Psoas muscle (tissue), 8 donors: ENCODE data around the gene TAF7. TPM values are rescaled to one million over a fixed set of nuclear protein-coding genes. Genes with fewer than 3 reads are reported as not detected.
"Not testable (repeated sequence)": the region's sequence is repeated elsewhere in the genome, so short reads cannot be mapped to it uniquely, and the experiment has no call there.

Experiments used
- ATAC-seq, 4 donors: fragments of 200-7000 bp; cut with Tn5 transposase; one replicate each; pipeline ENCODE4 v1.9.1; 2020; ENCODE audit warnings: moderate library complexity in 3 of 4, mild to moderate bottlenecking in 2 of 4
- DNase-seq, 2 donors: peaks; one replicate each; pipeline ENCODE4 v3.0.0-alpha.2; 2020
- H3K27ac ChIP-seq: fragments of 200-600 bp; one replicate; pipeline ENCODE4 v1.8.0; 2022
- H3K27me3 ChIP-seq, 3 donors: fragments of 200-600 bp in 1 of 3; one replicate each; pipeline versions ENCODE4 v1.6.1 to v1.8.0; 2013 to 2022; ENCODE audit warnings: low read length in 2 of 3, mild to moderate bottlenecking in 2 of 3, moderate library complexity in 1 of 3; ENCODE audit not compliant: insufficient read depth in 3 of 3
- H3K36me3 ChIP-seq, 2 donors: fragments of 200-600 bp in 1 of 2; one replicate each; pipeline versions ENCODE4 v1.6.1 to v1.8.0; 2013 to 2022; ENCODE audit warnings: low read depth in 1 of 2, mild to moderate bottlenecking in 1 of 2, moderate library complexity in 1 of 2; ENCODE audit not compliant: insufficient read depth in 1 of 2
- H3K4me1 ChIP-seq: fragments of 200-600 bp; one replicate; pipeline ENCODE4 v1.8.0; 2022
- H3K4me3 ChIP-seq: fragments of 200-600 bp; one replicate; pipeline ENCODE4 v1.8.0; 2022; ENCODE audit warnings: mild to moderate bottlenecking
- H3K9me3 ChIP-seq: fragments of 200-600 bp; one replicate; pipeline ENCODE4 v1.8.0; 2022
- WGBS, 3 donors: extraction: QIAGEN DNeasy Blood & Tissue Kit; methylation state at CpG; one replicate each; pipeline versions ENCODE4 v1.1.6 to v1.1.7; 2013; 5-methylcytosine and 5-hydroxymethylcytosine counted together
- intact Hi-C, 2 donors: fragments of 100-400 bp; cut with DNase I; formaldehyde crosslinking; loops; one replicate each; pipeline versions ENCODE4 v1.11.0 to v1.14.2; 2022
- polyA plus RNA-seq, 3 donors: library from polyadenylated mRNA; stranded (reverse); fragments of 200-250 nt; gene quantifications; one replicate each; pipeline ENCODE4 v1.2.3, GENCODE V29; 2013
- total RNA-seq, 4 donors: library from RNA; stranded (reverse); fragmentation: NEBNext Ultra II Directional in 2 of 4; extraction: Animal tissue kit (Norgen Biotek cat#: 25700) in 2 of 4; gene quantifications; one replicate each; pipeline versions ENCODE4 v1.2.1 to v1.2.4, GENCODE V29; 2021 to 2023
- TF ChIP-seq, protein P1 (sequence below): fragments of 200-600 bp; IDR thresholded peaks from one replicate; pipeline ENCODE4 v1.8.0; 2022; ENCODE audit warnings: antibody characterized with exemption
- donor health status: healthy with polysubstance abuse.
- donor health status: DM: no; HTN: no; CAD: no; lungs with moderate emphysema.
- donor health status: Bipolar disorder and iron deficiency.
- donor health status: healthy.
- donor health status: DM: yes; HTN: yes; CAD: no.
- donor health status: DM: no; HTN: no; CAD: no.
- donor health status: DM: no; HTN: no; CAD: no.
- donor health status: DM: yes; HTN: yes; CAD: no.

The TAF7 gene
- total and polyA plus RNA-seq, 7 donors: 92.9 to 249 (median 135) TPM

DNA sequence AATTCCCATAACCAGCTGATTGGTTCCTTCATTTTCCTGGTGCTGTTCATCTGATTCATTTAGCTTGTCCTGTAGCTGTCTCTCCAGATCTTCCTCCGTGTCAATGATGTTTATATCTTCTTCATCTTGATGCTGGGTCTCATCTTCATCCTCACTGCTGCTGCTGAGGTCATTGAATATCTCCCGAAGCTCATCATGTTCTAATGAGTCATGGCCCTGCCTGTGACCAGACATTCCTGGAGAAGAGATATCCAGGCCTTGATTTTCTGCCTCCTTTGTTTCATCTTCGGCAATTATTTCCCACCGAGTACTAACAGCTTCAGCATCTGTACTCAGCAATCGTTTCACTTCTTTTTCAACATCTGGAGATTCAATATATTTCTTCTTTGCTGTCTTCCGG, 1.4 kb downstream of the TAF7 start:
- Histone ChIP-seq H3K27ac (peak overlapping the region; percentile 98), H3K9me3 (peaks cover 57% of the 10 kb centered on the region), H3K4me3 (peak overlapping the region; percentile 81), H3K27me3 (no peaks in the 10 kb centered on the region), H3K36me3 (peaks cover 9 to 27% of the 10 kb centered on the region in 2 donors), H3K4me1 (peaks cover 17% of the 10 kb centered on the region)
- ATAC-seq (peak in 3 of 4 donors; percentile 50 to 61 (median 61)), DNase-seq (no peak)
- 85 to 93% (median 87%) methylated on average over 6 of the region's 6 CpGs for WGBS, 3 donors
- TF ChIP-seq, protein P1, sequence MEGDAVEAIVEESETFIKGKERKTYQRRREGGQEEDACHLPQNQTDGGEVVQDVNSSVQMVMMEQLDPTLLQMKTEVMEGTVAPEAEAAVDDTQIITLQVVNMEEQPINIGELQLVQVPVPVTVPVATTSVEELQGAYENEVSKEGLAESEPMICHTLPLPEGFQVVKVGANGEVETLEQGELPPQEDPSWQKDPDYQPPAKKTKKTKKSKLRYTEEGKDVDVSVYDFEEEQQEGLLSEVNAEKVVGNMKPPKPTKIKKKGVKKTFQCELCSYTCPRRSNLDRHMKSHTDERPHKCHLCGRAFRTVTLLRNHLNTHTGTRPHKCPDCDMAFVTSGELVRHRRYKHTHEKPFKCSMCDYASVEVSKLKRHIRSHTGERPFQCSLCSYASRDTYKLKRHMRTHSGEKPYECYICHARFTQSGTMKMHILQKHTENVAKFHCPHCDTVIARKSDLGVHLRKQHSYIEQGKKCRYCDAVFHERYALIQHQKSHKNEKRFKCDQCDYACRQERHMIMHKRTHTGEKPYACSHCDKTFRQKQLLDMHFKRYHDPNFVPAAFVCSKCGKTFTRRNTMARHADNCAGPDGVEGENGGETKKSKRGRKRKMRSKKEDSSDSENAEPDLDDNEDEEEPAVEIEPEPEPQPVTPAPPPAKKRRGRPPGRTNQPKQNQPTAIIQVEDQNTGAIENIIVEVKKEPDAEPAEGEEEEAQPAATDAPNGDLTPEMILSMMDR: no peak
- intact Hi-C loops: no loop called here

DNA sequence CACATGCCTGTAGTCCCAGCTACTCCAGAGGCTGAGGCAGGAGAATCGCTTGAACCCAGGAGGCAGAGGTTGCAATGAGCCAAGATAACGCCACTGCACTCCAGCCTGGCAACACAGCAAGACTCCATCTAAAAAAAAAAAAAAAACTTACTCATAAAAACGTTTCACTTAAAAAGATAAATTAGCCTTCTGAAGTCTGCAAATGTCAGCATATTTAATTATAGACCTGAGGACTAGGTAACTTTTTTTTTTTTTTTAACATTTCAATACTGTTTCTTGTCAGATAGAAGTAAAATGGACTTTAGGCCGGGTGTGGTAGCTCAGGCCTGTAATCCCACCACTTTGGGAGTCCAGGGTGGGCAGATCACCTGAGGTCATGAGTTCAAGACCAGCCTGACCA, 3.6 kb downstream of the TAF7 start:
- Histone ChIP-seq H3K36me3 (peaks cover 9 to 27% of the 10 kb centered on the region in 2 donors), H3K9me3 (peaks cover 65% of the 10 kb centered on the region), H3K4me1 (peaks cover 15% of the 10 kb centered on the region)
- ATAC-seq, H3K27me3 ChIP-seq, intact Hi-C loops, DNase-seq, H3K4me3 ChIP-seq, H3K27ac ChIP-seq: not testable (repeated sequence)
- 81 to 91% (median 82%) methylated on average over 4 of the region's 4 CpGs for WGBS, 3 donors

DNA sequence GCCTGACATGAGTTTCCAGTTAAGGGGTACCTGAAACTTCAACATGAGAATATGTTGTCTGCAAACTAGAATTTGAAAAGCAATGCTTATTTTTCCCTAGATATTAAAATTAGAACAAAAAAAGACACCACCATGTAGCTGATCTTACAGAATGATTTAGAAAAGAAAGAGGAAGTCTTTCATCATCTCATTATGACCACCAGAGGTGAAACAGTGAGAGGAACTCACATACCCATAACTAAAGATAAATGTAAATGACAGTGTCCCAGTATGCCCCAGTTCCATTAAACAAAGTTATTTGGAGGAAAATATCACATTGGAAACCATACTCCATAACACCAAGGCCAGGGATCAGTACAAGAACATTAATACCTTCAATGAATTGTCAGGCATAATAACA, 6.9 kb downstream of the TAF7 start:
- DNase-seq: no peak
- Histone ChIP-seq H3K4me3 (no peak overlapping the region), H3K36me3 (peaks cover 10 to 17% of the 10 kb centered on the region in 2 donors), H3K27me3 (no peaks in the 10 kb centered on the region), H3K27ac (no peak overlapping the region), H3K9me3 (peaks cover 57% of the 10 kb centered on the region), H3K4me1 (peaks cover 8% of the 10 kb centered on the region)
- TF ChIP-seq, protein P1: no peak
- ATAC-seq: no peak
- intact Hi-C loops: no loop called here

DNA sequence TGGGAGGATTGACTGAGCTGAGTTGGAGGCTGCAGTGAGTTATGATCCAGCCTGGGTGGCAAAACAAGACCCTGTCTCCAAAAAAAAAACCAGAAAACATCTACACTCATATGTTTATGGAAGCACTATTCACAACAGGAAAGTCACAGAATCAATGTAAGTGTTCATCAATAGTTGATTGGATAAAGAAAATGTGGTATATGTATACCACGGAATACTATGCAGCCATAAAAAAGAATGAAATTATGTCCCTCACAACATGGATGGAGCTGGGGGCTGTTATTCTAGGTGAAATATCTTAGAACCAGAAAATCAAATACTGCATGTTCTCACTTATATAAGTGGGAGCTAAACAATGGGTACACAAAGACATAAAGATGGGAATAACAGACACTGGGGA, 14.0 kb downstream of the TAF7 start:
- DNase-seq (no peak), ATAC-seq (no peak)
- intact Hi-C loops: no loop called here
- TF ChIP-seq, protein P1: no peak
- 97 to 100% (median 98%) methylated on average over 1 of the region's 1 CpG for WGBS, 3 donors
- H3K4me3 ChIP-seq: no peak overlapping the region
- H3K27me3 ChIP-seq: no peaks in the 10 kb centered on the region
- peaks cover 47% of the 10 kb centered on the region for H3K9me3 ChIP-seq
- H3K36me3 ChIP-seq: peaks cover 0 to 4% of the 10 kb centered on the region in 2 donors
- no peaks in the 10 kb centered on the region for H3K4me1 ChIP-seq
- H3K27ac ChIP-seq: no peak overlapping the region

DNA sequence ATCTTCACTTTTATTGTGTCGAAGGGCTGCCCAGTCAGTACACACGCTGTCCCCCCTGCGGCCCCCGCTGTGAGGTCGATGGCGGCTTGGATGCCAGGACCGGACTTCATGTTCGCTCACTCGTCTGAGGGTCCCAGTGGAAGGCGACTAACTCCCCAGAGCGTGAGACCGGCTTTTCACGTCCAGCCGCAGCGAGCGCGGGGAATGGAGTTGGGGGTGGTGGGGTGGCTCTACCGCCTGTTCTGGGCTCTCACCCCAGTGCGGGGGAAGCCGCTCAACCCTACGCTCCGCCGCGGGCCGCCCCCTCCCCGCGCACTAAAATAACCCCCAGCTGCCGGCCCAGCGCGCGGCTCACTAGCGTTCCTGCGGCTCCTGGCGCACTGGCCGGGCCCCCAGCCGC, 16.8 kb downstream of the TAF7 start, which contains the start of gene SLC25A2:
TSS of gene SLC25A2 (minus strand) at position 294 of the 400 bp plus-strand sequence. CDS start at position 110, 184 bp downstream.
- ATAC-seq: no peak
- TF ChIP-seq, protein P1: no peak
- no peak within 1 kb of the TSS for H3K27ac ChIP-seq
- no peaks in the 10 kb centered on the region for H3K4me1 ChIP-seq
- no peak for DNase-seq
- no peaks in the 10 kb centered on the region for H3K36me3 ChIP-seq
- no peak within 1 kb of the TSS for H3K4me3 ChIP-seq
- H3K27me3 ChIP-seq: no peaks in the 10 kb centered on the region
- intact Hi-C loops: no loop called here
- H3K9me3 ChIP-seq: peaks cover 54% of the 10 kb centered on the region
- 31 to 37% (median 34%) methylated on average over 32 to 36 of the region's 36 CpGs for WGBS, 3 donors
